GM12891 (cell line): ENCODE measurements around the gene RIC8A.

Source experiments
- POLR2AphosphoS5 ChIP-seq: IDR thresholded peaks from 2 replicates; pipeline ENCODE4 v1.6.1; 2011; ENCODE audit warnings: low read depth, low read length, control low read depth
- TAF1 ChIP-seq: IDR thresholded peaks from 2 replicates; pipeline ENCODE4 v1.6.1; 2011; ENCODE audit warnings: low read depth, low read length, control low read depth

- TF ChIP-seq TAF1 (no peak), POLR2AphosphoS5 (no peak)
These were observed 9.7 kb upstream of the RIC8A start for GRCh38 chr11:197741-198235.
